A673 (cell line): ENCODE measurements around the gene LRRN2.

Experiments
- CTCF ChIP-seq: fragments of 300-800, 200-600 bp; sonication (generic); conservative IDR thresholded peaks from 2 replicates; pipeline ENCODE4 v1.5.1; 2017; ENCODE audit warnings: low read depth, mild to moderate bottlenecking, antibody characterized with exemption, low read length, moderate library complexity, mixed read lengths
- EZH2 ChIP-seq: fragments of 200-600 bp; sonication (generic); IDR thresholded peaks from 2 replicates; pipeline ENCODE4 v1.6.1; 2017; ENCODE audit warnings: borderline replicate concordance, low read depth, mild to moderate bottlenecking, mixed read lengths, antibody characterized with exemption, low read length; ENCODE audit not compliant: poor library complexity, severe bottlenecking

DNA sequence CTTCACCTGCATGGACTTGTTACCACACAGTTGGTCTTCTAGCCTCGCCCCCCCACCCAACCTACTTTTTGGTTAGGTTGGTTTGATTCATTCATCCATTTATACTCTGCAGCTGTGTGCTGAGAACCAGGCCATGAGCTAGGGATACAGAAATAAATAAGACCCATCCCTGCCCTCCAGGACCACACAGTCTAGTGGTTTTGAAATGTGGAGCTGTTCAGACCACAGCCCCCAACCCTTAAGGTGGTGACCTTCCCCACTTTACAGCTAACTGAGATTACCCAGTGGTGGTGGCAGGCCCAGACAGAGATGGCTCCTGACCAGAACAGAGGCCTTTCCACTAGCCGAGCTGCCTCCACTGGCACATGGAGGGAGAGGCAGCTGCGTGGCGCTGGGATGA lies 37.0 kb downstream of the LRRN2 start:
- TF ChIP-seq CTCF (no peak), EZH2 (no peak)
